ENCODE data around the gene SCAMP3.
A peak's percentile ranks its signal among the peaks of the same experiment; 100 is the strongest.

SCAMP3 gene

DNA sequence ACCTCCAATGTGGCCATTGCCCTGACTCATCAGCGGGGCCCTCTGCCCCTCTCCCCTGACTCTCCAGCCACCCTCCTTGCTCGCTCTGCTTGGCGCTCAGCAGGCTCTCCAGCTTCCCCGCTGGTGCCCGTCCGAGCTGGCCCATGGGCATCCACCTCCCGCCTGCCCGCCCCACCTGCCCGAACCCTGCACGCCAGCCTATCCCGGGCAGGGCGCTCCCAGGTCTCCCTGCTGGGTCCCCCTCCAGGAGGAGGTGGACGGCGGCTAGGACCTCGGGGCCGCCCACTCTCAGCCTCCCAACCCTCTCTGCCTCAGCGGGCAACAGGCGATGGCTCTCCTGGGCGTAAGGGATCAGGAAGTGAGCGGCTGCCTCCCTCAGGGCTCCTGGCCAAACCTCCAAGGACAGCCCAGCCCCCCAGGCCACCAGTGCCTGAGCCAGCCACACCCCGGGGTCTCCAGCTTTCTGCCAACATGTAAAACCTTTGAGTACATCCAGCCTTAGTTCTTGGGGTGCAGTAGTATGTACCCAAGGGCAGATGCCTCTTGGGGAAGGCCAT lies 25.9 kb upstream of the SCAMP3 start:
- no peak for DNase-seq (ENCODE audit: low read depth, low spot score)
- no peak overlapping the region for H3K4me3 ChIP-seq (ENCODE audit: low read length)

DNA sequence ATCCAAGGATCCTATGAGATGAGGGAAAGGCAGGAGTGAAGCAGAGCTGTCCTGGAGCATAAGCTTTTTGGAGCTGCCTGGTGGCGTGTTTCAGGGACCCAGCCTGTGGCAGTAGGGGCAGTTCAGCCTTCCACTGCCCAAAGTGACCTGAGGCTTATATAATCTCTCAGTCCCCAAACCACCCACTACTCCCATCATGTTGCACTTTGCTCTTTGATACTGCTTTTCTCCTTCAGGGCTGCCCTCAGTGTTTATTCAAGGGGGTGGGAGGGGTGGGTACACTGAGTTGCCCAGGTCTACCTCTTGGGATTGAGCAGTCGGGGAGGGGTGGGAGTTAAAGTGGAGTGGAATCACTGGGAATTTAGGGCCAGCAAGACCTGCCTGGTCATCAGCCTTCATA lies 24.4 kb upstream of the SCAMP3 start:
- DNase-seq (ENCODE audit: low read depth, low spot score) = no peak
- H3K4me3 ChIP-seq (ENCODE audit: low read length) = no peak overlapping the region

DNA sequence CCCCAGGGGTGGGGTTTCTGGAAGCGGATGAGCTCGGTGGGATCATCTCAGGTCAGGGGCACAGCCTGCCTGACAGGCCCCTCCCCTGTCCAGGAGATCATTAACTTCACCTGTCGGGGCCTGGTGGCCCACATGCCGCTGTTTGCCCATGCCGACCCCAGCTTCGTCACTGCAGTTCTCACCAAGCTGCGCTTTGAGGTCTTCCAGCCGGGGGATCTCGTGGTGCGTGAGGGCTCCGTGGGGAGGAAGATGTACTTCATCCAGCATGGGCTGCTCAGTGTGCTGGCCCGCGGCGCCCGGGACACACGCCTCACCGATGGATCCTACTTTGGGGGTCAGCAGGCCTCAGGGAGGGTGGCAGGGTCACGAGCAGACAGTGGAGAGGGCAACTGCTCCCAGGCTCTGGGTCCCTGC lies 23.5 kb upstream of the SCAMP3 start:
- DNase-seq (ENCODE audit: low read depth, low spot score) = no peak
- H3K4me3 ChIP-seq (ENCODE audit: low read length) = no peak overlapping the region

DNA sequence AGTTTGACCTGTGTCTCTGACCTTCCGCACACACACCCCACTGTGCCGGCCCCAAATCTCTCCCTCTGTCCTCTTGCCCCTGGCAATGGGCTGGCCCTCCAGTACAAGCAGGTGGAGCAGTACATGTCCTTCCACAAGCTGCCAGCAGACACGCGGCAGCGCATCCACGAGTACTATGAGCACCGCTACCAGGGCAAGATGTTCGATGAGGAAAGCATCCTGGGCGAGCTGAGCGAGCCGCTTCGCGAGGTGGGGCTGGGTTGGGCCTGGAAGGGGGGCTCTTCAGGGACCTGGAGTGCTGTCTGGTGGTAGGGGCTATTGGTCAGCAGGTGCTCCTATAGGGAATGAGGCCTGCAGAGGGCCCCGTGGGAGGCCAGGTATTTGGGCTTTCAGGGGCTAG lies 22.9 kb upstream of the SCAMP3 start:
- H3K4me3 ChIP-seq (ENCODE audit: low read length) = no peak overlapping the region
- no peak for DNase-seq (ENCODE audit: low read depth, low spot score)

DNA sequence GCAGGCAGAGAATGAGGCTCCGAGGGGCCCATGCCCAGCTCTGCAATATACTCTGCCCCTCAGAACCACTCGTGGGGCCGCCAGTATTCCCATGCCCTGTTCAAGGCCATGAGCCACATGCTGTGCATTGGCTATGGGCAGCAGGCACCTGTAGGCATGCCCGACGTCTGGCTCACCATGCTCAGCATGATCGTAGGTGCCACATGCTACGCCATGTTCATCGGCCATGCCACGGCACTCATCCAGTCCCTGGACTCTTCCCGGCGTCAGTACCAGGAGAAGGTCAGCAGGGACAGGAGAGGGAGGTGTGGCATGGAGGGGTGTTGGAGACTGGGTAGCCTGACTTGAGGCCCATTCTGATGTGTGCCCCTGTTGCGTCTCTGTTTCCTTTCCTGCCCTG lies 22.3 kb upstream of the SCAMP3 start:
- no peak for DNase-seq (ENCODE audit: low read depth, low spot score)
- no peak overlapping the region for H3K4me3 ChIP-seq (ENCODE audit: low read length)

DNA sequence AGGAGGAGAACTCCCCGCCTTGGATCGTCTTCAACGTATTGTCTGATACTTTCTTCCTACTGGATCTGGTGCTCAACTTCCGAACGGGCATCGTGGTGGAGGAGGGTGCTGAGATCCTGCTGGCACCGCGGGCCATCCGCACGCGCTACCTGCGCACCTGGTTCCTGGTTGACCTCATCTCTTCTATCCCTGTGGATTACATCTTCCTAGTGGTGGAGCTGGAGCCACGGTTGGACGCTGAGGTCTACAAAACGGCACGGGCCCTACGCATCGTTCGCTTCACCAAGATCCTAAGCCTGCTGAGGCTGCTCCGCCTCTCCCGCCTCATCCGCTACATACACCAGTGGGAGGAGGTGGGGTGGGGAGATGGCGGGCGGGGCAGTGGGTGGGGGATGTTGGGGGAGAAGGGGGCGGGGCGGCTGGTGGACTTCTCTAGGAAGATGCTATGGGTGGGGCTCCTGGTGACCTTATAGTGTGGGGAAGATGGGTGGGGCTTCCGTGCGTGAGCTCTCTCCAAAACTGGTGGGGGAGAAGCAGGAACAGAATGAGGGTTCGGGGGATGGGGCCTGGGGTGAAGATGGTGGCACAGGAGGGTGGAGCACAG lies 20.4 kb upstream of the SCAMP3 start:
- DNase-seq (ENCODE audit: low read depth, low spot score) = no peak
- no peak overlapping the region for H3K4me3 ChIP-seq (ENCODE audit: low read length)

DNA sequence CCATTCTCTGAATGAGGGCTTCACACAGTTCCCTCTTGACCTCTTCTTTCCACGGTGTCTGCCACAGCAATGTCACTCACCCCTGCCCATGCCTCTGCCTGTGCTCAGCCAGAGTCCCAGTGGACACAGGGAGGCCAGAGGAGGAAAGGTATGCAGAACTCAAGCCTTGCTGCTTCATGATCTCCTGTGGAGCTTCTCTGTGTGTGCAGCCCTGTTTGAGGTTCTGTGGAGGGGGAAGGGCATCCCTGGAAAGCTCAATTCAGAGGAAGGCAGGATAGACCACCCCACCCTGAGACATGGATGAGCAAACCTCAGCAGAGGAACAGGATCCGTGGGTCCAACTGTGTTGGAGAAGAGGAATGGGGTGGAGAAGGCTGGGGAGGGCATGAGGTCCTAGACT lies 17.1 kb upstream of the SCAMP3 start:
- DNase-seq (ENCODE audit: low read depth, low spot score) = no peak
- H3K4me3 ChIP-seq (ENCODE audit: low read length) = no peak overlapping the region

DNA sequence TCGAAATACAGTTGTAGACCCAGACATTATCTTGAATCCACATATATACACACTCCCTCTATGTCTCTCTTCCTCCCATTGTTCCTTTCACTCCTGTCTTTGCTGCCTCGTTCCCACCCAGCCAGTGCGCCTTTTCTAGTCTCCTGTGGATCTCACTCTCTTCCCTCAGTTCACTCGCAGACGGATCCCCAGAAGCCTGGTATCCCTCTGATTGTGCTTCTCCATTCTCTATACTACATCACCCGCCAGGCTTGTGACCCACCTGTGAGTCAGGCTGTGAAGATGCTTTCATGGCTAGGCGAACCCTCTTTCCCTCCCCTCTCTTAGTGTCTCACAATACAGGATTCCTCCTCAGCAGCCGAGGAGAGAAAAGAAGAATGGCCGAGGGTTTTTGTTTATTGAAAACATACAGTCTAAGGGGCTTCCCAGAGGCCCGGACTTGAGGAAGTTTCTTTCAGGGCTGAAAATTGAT lies 16.6 kb upstream of the SCAMP3 start:
- DNase-seq (ENCODE audit: low read depth, low spot score) = no peak
- H3K4me3 ChIP-seq (ENCODE audit: low read length) = peak overlapping the region; percentile 76; the same call in 1 of the 2 replicates

DNA sequence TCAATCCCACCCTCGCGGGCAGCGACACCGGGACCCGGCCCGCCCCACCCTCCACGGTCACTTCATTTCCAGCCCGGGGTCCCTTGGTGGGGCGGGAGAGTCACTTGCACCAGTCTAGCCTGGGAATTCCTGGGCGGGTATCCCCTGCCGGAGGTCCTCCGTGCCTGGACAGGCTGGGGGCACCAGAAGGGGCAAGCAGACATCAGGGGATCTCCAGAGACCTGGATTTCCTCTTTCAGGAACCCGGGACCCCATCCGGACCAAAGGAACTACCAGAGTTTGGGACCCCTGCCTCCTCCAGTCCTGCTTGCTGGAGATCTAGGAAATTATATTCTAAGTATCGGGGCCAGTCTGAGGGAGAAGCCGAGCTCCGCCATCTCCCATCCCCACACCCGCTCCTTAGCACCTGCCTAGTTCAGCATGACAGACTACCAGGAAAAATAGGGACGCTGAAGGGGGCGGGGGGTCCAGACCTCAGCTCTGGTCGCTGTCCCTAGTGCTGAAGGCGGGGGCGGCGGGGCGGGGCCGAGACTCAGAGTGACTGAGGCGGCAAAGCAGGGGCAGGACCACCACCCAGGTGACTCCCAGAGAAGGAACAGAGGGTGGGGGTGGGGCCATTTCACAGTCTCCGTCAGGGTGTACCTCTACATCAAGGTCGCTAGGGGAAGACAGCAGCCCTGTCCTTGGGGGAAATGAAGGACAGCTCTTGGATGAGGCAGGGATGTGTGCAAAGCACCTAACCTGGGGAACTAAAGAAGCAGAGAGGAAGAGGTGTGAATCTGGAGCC lies 15.9 kb upstream of the SCAMP3 start:
- peak; percentile 77 for DNase-seq (ENCODE audit: low read depth, low spot score)
- H3K4me3 ChIP-seq (ENCODE audit: low read length) = peak overlapping the region; percentile 76

DNA sequence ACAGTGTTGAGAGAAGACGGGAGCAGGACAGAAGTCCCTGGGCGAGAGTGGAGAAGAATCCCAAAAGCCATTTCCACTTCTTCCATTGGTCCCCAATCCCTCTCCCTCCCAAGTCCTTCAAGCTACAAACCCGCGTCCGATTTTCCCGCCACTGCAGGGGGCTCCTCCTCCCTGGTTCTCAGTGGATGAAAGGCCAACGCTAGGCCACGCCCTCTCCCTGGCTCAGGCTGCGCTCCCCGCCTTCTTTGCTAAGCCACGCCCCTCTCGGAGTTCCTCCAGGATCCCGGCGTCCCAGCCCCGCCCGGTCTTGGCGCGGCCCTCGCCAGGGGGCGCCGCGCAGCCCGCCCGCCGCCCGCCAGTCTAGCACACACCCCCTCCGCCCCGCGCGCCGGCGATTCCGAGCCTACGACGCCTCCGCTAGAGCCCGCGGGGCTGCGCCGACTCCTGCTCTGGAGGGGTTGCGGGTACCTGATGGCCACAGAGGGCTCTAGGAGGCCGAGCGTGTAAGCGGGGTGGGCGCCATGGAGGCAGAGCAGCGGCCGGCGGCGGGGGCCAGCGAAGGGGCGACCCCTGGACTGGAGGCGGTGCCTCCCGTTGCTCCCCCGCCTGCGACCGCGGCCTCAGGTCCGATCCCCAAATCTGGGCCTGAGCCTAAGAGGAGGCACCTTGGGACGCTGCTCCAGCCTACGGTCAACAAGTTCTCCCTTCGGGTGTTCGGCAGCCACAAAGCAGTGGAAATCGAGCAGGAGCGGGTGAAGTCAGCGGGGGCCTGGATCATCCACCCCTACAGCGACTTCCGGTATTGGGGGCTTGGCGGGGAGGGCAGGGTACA lies 15.1 kb upstream of the SCAMP3 start, which contains the start of gene HCN3:
Gene HCN3 (plus strand): TSS at position 394 of the 832 bp plus-strand sequence. CDS start 128 bp downstream, at position 522.
- DNase-seq (ENCODE audit: low read depth, low spot score) = peak; percentile 91
- H3K4me3 ChIP-seq (ENCODE audit: low read length) = peak within 1 kb of the TSS; percentile 76

DNA sequence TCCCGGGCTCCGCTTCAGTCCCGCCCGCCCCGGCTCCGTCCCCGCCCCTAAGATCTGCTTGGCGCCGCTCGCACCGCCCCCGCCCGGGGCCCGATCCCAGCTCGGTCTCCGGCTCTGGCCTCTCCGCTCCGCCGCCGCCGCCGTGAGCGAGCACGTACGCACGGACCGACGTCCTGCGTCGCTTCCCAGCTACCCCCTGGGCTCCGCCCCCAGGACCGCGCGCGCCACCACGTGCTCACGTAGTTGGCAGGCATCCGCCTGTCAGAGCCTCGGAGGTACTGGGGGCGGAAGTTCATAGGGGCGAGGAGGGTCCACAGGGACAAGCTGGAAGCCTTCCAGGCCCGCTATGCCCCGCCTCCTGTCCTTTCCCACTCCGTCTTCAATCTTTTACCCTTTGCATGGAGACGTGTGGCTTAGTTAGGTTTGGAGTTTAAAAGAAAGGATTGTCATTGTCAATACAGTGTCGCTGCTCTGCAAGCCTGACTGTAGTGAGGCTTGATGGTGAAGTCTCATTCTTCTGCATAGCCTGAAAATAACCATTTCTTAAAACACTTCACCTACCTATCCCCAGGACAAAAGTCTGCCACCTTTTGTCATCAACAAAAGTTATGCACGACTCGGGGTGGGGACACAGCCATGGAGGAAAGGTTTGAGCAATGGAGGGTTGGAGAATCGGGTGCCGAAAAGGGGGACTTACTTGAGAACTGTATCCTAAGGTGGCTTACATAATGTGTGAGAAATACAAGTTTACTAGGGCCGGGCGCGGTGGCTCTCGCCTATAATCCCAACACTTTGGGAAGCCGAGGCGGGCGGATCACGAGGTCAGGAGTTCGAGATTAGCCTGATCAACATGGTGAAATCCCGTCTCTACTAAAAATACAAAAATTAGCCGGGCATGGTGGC lies 11.4 kb upstream of the SCAMP3 start, which contains the start of gene CLK2:
Gene CLK2 (minus strand): TSS at position 162 of the 903 bp plus-strand sequence. CDS start 2,527 bp downstream, outside the sequence.
- peak; percentile 92 for DNase-seq (ENCODE audit: low read depth, low spot score)

DNA sequence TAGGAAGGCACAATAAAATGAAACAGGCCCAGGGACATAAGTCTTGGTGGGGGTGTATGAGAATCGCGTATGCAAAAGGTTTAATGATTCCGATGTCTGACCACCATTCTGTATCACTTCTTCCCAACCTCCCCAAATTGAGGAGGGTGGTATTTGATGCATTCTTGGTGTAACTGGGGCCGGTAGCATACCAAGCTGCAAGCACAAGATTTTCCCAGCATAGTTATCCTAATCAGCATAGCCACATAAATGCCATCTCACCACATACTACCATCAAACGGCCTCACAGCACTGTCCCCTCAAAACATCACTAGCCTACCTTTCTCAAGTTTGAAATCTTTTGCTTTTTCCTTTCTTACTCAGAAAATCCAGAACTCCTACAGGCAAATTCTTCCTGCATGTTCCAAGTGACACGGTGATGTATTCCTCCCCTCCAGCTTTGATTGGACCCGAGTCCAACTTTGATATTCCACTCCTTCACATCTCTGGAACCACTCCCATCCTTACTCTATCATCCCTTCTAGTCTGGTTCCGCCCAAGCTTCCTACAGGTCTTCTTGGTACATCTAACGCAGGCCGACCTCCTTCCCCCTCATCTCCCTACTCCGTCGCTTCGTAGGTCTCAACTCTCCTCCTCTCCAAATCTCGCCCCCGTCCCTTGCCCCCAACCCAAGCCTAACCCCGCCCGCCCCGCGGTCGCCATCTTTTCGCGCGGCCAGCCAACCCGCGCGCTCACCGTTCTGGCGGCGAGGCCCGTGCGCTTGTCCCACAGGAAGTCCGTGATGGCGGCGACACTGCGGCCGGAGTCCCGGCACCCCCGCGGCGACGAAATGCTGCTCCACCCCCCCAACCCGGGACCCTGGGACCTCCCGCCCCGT lies 10.5 kb upstream of the SCAMP3 start:
- DNase-seq (ENCODE audit: low read depth, low spot score) = no peak

More for the DNA sequence above, 11.4 kb upstream of the SCAMP3 start, which contains the start of gene CLK2:
- H3K4me3 ChIP-seq (ENCODE audit: low read length) = peak within 1 kb of the TSS; percentile 68

DNA sequence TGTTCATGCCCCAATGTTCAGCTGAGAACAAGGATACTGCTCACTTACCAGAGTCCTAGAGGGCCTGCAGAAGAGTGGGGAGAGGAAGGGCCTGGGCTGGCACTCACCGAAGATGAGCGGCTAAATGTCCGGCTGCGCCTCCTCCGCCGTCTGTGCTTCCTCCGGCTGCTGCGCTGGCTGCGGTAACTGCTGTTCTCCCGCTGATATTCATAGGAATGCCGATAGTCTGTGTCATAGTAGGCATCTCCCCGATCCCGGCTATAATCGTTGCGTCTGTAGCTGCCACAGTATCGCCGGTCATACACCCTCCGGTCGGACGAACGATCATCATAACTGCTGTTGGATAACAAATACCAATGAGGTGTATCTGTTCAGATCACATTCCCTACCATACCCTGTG lies 7.2 kb upstream of the SCAMP3 start:
- DNase-seq (ENCODE audit: low read depth, low spot score) = no peak
- H3K4me3 ChIP-seq (ENCODE audit: low read length) = no peak overlapping the region

More for the DNA sequence above, 10.5 kb upstream of the SCAMP3 start:
- H3K4me3 ChIP-seq (ENCODE audit: low read length) = peak overlapping the region; percentile 68

DNA sequence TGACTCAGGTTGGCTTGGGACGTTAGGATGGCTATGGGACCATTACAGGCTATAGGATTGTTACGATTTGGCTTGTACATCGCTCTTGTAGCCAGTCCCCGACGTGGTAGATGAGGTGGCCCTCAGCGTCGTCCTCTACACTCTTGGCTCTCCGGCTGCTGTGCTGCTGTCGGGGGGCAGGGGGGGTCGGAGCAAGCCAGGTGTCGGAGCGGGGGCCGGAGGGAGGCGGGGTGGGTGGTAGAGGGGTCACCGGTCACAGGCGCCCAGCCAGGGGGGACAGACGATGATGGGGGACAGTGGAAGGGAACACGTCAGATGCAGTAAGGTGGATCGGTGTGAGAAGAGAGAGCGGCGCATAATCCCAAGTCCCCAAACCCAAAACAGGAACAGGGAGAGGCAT lies 6.5 kb upstream of the SCAMP3 start:
- DNase-seq (ENCODE audit: low read depth, low spot score) = no peak
- no peak overlapping the region for H3K4me3 ChIP-seq (ENCODE audit: low read length)

DNA sequence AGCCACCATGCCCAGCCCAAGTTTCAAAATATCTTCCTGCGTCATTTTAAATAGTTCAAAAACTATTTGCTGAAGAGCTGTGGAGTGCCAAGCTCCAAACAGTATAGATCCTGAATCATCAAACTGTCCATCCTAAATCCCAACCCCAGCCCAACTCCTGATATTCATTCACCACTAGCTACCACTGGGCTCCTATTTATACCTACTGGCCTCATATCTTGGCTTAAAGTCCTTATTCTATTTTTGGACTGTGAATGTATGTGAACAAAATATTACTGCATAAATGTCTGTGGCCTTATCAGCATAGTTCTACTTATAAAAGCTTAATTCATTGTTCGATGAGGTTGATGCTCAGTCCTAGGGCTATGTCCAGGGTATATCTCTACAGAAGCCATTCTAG lies 5.2 kb upstream of the SCAMP3 start:
- no peak overlapping the region for H3K4me3 ChIP-seq (ENCODE audit: low read length)
- DNase-seq (ENCODE audit: low read depth, low spot score) = no peak

DNA sequence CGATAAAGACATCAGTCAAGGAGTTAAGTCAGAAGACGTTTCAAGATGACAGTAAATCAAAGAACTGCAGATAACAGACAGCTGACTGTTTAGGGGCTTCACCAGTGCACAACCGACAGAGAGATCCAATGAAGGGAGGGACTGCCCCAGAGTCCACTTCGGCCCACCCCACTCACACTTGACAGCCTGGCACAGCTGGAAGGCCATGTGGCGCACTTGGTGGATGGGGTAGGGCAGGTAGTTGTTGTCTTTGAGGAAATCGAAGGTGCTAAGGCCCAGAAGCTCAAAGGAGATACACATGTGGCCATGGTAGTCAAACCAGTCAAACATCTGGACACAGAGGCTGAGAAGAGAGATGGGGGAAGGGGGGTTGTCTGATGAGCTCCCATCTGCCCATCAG lies 4.4 kb upstream of the SCAMP3 start:
- DNase-seq (ENCODE audit: low read depth, low spot score) = no peak
- H3K4me3 ChIP-seq (ENCODE audit: low read length) = no peak overlapping the region

DNA sequence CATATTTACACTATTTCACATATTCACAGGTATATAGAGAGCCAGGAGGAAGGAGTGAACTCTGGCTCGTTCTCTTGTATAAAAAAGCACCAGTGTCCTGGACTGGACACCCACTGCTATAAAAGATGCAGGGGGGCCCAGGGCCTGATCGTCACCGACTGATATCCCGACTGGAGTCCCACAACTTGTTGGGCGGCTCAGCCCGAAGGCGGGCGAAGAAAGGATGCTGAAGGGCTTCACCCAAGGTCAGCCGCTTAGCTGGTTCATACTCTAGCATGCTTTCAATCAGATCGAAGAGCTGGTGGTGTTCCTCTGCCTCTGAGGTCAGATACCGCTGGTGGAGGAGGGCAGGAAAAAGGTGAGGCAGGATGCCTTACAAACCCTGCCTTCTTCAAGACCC lies 907 bp upstream of the SCAMP3 start:
- H3K4me3 ChIP-seq (ENCODE audit: low read length) = no peak overlapping the region
- DNase-seq (ENCODE audit: low read depth, low spot score) = no peak
